GM12891 (cell line): ENCODE results near the gene CYBRD1.

Source experiments
- POLR2A ChIP-seq: IDR thresholded peaks from 2 replicates; pipeline ENCODE4 v1.6.1; 2011; ENCODE audit warnings: low read depth, low read length, control low read depth
- TAF1 ChIP-seq: IDR thresholded peaks from 2 replicates; pipeline ENCODE4 v1.6.1; 2011; ENCODE audit warnings: low read depth, low read length, control low read depth

- TF ChIP-seq POLR2A (no peak), TAF1 (no peak)
Measured at GRCh38 chr2:171514908-171515582, 7.2 kb upstream of the CYBRD1 start.
